ENCODE data around the gene HES2.
"Not testable (repeated sequence)": the region's sequence is repeated elsewhere in the genome, so short reads cannot be mapped to it uniquely, and the experiment has no call there.

The HES2 gene

DNA sequence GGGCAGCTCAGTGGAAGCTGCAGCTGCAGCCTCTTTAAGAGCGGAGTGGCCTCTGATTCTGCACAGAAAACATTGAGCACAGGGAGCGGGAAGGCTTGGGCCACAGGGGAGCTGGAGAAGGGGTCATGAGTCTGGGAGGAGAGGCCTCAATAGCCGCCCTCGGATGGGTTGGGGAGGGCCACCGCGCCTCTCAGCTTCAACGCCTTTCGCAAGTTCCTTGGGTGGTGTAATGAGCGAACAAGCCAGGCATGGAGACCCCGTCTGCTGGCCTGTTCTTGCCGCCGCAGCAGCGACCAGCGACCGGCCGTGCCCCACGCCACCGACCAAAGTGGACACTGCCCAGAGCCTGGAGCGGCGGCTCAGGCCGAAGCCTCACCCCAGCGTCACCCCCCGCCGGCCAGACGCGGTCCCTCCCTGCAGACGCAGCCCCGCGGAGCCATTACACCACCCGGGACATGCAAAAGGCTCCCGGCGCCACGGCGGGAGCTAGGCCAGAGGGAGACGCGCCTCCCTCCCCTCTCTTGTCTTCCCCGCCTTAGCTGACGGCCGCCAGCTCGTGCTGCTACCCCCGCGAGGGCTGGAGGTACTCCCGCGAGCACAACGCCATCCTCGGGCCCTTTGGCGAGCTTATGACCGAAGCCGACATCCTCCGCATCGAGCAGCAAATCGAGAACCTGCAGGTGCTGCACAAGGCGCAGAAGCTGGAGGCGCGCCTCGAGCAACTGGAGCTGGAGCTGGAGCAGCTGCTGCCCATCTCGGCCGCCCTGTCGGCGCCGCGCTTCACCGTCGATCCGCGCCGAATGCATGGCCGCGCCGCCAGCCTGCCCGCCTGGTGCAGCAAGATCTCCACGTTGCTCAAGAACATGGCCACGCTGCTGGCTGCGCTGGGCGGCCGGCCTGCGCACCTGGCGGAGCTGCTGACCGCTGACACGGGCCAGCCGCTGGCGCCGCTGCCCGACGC, 34.5 kb upstream of the HES2 start:
- not testable (repeated sequence) for DNase-seq

DNA sequence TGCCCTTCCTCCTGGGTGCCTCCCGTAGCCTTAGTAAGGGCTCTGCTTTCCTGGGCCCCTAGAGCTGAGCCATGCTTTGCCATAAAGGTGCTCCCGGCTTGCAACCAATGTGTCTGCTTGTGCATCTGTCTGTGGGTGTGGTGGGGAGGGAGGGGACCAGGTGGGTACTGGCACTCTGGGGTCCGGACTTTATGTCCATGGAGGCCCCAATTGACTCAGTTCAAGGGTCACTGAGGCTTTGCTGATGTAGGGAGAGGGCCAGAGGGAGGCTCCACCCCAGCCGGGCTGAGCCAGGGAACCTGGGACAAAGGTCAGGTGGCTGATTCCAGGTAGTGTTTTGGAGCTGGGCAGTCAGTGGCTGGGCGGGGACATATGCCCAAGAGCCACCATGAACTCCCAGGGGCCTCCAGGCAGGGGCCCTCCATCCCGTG, 31.2 kb upstream of the HES2 start:
- DNase-seq, result no peak

DNA sequence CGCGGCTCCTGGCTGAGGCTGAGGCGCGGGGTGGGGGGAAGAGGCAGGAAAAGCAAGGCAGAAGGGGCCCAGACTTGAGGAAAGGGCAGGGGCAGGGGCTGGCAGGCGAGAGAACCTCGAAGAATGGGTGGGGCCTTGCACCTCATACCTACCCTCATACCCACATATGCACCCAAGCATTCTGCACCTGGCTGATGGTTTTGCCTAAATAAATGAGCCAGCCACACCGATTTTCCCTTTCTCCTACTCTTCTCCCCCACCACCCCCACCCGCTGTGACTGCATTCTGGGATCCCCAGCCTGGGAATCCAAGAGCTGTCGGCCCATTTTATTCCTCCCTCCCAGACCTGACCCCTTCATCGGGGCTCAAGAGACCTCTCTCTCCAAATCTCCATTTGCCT, 30.8 kb upstream of the HES2 start:
- not testable (repeated sequence) for DNase-seq

DNA sequence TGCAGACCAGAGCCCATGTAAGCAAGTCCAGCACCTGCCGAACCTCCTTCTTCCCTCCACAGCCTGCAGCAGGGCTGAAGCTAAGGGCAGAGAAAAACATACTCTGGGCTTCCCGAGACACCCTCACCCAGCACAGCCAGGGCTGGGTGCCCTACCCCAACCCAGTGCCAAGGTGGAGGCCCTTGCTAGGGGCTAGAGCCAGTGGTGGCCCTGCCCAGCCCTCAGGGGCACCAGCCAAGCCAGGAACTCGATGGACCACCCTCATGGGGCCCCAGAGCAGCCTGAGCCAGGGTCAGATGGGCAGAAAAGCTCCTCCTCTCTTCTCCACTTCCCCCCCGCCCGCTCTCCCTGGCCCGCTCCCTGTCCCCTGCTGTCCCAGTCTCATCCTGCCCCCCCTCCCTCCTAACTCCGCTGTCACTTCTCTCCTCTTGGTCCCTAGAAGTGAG, 30.3 kb upstream of the HES2 start:
- DNase-seq, result no peak

DNA sequence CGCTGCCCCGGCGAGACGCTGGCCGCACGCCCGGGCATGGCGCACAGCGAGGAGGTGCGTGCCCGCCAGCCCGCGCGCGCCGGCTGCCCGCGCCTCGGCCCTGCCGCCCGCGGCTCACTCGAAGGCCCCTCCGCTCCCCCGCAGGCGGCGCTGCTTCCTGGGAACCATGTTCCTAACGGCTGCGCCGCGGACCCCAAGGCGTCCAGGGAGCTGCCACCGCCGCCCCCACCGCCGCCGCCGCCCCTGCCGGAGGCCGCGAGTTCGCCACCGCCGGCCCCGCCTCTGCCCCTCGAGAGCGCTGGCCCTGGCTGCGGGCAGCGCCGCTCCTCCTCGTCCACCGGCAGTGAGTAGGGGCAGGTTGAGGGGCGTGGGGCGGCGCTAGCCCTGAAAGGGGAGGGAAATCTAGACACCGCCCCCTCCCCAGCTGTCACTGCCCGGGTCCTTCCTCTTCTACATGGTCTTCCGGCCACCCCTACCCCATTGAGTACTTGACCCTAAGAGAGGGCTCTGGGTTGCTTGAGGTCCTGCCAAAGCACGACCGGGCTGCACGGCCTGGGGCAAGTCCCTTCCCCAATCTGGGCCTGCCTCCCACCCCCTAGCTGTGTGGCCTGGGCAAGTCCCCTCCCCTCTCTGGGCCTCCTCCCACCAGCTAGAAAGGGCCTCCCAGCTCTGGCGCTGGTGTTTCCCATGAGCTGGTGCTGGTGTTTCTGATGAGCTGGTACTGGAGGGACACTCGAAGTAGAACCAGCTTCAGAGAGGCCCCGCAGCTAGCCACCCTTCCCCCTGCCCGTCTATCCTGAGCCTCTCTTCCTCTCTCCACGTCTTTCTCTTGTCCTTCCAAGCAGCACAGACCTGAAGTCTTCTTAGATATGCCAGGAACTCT, 29.3 kb upstream of the HES2 start:
- no peak for DNase-seq

DNA sequence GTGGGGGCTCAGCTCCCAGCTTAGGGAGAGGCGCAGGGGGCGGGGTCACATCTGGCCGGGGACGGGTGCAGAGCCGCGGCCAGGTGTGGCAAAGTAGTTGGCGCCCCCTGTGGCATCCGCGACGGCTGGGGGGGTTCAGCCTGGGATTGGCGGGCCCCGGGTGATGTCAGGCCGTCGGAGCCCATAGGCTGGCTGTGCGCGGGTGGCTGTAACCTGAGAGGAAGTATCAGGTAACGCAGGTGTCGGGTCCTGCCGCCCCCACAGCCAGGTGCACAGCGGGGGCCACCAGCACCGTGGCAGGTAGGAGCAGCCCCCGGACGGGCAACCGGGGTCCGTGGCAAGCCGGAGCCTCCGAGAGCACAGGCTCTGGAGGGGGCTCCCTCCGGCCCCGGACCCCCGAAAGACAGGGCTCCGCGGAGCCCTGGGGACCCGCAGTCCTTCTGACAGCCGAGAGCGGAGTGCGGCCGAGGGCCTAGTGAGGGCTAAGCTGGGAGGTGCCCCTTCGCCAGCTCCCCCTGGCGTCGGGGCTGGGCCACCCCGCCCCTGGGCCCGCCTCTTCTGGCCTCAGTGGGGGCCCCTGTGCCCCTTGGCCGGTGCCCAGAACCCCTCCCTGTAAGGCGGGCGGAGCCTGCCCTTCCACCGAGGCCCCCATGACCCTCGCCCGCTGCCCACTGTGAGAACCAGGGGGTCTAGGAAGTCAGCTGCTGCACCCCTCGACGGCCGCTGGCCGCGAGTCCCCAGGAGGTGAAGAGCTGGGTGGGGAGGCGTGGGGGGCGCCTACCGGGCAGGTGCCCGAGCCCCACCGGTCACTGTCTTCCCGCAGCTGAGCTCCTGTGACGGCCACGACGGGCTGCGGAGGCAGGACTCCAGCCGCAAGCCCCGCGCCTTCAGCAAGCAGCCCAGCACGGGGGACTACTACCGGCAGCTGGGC, 28.4 kb upstream of the HES2 start:
- no peak for DNase-seq

DNA sequence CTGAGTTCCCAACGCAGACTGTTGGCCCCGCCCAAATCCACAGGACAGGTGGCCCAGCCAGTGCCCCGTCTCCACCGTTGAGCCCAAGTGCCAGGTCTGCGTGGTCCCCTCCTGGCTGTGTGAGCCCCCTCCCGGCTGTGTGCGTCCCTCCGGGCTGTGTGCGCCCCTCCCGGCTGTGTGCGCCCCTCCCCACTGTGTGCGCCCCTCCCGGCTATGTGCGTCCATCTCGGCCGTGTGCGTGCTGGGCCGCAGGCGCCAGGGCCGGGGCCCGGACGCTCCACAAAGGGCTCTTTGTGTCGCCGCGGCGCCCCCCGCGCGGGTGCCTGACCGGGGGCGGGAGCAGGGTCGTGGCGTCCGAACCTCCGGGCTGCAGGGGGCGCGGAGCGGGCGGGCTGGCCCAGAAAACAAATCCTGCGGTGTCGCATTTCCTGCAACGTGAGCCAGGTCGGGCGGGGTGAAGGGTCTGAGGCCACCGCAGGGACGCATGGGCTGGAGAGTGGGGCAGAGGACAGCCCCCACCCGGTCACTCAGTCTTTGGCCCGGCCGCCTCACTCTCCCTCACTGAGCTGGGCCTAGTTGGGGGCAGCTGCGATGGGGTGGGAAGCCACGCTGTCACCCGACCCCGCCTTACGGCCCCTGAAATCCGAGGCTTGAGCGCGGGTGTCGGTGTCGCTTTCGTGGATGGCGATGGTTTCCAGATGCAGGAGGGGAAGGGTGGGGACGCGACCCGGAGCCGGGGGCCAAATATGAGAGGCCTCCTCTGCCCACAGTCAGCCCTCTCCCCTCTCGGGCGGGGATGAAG, 27.5 kb upstream of the HES2 start:
- DNase-seq, result no peak

DNA sequence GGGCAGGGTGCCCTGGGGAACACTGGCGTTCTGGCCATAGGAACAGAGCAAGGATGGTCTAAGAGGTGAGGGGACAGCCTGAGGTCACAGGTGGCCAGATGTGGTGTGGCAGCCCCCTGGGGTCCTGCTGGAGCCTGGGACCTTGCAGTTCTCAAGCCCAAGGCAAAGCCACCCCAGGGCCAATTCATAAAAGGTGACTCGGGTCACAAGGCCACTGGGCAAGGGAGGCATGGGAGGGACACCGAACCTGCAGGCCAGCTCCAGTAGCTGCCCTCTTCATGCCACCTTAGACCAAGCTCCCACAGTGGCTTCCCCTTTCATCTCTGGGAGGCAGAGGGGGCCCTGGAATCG, 26.9 kb upstream of the HES2 start:
- no peak for DNase-seq

DNA sequence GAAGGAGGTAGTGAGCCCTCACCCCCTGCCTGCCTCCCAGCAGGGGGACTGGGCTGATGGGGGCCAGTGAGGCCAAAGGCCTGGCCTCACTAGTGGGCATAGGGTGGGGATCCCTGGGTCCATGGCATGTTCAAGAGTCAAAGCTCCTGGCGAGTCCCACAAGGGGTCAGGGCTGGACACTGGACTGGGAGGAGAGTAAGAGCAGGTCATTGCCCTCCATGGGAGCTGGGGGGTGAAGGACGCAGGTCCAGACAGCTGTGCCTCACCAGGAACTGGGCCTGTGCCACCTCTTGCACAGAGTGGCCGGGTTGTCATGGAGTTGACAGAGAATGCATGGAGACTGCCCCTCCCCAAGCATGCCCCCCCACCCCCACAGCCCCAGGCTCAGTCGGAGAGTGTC, 26.2 kb upstream of the HES2 start:
- not testable (repeated sequence) for DNase-seq

DNA sequence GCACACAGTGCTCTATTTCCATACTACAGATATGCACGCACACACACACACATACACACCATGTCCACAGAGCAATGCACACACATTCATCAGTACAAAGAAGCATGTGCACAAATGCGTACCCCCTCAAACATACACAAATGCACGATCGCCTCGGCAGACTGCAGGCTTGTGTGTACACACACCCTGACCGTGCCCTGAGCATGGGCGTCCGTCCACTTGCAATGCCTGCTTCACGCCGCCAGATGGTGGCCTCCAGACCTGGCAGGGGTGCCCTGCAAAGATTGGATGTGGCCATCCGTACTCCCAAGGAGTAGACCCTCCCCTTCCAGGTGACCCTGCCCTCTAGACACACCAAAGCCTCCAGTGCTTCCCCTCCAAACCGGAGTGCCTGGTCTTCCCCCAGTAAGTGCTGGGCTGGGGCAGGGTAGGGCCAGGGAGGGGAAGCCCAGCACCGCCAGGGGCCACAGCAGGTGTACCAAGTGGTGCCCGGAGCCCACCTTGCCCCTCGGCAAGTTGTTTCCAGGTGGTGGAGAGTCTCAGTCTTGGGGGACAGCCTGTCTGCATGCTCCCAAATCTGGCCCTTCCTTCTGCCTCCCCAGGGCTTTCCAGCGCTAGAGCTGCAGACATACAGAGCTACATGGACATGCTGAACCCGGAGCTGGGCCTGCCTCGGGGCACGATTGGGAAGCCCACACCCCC, 25.5 kb upstream of the HES2 start:
- no peak for DNase-seq

DNA sequence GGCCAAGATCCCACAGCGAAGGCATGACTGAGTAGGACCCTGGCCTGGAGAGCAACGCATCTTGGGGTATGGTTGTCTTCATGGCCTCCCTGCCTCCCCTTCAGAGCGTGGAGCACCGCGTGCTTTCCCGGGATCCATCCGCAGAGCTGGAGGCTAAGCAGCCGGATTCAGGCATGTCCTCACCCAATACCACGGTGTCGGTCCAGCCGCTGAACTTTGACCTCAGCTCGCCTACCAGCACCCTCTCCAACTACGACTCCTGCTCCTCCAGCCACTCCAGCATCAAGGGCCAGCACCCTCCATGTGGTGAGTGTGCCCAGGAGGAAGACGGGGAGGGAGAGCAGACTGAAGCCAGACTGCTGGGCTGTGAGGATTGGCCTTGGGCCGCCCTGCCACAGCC, 24.7 kb upstream of the HES2 start:
- no peak for DNase-seq

DNA sequence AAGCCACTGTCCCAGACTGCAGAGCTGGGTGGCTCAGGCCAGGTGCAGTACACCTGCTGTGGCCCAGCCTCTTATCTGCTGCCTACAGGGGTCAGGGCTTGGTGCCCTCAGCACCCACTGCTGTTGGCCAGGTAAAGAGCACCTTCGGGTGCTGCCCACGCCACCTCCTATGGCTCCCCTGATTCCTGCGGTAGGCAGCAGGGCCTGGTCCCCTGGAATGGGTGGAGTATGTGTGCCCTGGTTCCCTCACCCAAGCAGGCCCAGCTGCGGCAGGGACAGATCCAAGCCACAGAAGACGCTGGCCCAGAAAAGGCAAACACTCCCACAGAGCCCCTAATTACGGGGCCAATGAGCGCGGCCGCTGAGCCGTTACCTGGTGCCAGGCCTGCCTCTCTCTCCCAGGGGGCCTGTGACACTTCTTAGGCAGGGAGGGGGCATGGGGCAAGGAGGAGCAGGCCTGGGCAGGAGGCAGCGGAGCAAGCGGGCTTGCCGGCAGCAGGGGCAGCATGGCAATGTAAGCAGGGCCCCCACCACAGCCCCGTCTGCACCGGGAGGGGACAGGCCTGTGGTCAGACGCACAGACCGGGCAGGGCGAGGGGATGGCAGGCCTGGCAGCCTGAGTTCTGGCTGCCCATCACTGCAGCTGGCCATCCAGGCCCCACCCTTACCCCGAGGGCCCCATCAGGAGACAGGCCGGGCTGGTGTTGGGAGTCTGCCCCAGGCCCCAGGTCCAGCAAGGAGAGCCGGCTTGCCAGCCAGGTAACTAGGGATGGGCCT, 23.8 kb upstream of the HES2 start:
- DNase-seq, result no peak

DNA sequence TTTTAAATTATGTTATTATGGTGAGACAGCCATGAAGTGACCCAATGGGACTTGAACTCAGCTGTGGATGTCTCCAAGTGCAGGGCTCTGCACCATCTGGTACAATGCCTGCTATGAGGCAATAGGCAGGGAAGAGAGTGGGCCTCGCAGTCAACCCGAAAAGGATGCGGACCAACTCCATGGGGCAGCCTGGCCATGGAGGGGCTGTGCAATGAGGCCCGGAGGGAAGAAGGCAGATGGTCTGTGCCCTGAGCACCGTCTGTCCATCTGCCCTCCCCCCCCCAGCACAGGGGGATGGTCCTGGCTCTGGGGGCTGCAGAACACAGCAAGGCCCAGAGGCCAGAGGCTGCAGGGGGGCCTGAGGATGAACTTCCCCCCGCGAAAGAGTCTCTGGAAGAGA, 21.9 kb upstream of the HES2 start:
- DNase-seq, result no peak

DNA sequence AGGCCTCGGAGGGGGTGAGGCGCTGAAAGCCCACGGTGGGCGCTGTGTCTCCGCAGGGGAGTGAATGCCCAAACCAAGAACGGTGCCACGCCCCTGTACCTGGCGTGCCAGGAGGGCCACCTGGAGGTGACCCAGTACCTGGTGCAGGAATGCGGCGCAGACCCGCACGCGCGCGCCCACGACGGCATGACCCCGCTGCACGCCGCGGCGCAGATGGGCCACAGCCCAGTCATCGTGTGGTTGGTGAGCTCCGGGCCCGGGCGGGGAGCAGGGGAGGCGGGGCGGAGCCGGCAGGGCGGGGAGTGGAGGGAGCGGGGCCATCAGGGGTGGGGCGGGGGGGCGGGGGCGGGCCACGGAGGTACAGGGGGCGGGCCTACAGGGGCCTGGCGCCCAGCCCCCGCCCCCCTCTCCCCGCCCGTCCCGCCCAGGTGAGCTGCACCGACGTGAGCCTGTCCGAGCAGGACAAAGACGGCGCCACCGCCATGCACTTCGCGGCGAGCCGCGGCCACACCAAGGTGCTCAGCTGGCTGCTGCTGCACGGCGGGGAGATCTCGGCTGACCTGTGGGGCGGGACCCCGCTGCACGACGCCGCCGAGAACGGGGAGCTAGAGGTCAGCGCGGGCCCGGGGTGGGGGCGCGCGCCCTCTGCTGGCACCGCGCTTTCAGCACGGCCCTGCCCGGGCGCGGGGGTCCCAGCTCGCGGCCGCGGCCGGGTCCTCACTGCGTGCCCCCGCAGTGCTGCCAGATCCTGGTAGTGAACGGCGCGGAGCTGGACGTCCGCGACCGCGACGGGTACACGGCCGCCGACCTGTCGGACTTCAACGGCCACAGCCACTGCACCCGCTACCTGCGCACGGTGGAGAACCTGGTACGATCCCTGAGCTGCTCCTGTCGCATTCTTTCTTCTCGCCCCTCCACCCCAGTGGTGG, 20.7 kb upstream of the HES2 start:
- DNase-seq, result no peak

DNA sequence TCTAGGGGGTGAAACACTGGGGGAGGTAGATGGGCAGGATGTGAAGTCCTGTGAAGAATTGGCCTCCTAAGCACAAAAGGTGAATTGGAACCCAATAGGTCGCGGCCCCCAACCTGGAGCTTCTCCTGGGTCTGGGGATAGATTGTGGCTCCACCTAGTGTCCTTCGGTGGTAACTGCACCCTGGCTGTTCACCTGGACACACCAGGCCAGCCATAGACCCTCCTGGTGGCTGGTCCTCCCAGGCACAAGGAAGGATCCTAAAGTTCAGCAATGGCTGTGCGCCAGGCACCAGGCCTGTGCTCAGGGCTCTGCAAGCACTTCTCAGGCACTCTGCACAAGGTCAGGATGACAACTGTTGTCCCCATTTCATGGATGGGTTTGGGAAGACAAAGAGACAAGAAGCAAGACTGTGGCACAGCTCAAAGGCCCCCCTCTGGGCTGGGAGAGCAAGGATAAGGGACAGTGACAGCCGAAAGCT, 18.4 kb upstream of the HES2 start:
- DNase-seq, result peak in 1 of 2 donors; percentile 8

DNA sequence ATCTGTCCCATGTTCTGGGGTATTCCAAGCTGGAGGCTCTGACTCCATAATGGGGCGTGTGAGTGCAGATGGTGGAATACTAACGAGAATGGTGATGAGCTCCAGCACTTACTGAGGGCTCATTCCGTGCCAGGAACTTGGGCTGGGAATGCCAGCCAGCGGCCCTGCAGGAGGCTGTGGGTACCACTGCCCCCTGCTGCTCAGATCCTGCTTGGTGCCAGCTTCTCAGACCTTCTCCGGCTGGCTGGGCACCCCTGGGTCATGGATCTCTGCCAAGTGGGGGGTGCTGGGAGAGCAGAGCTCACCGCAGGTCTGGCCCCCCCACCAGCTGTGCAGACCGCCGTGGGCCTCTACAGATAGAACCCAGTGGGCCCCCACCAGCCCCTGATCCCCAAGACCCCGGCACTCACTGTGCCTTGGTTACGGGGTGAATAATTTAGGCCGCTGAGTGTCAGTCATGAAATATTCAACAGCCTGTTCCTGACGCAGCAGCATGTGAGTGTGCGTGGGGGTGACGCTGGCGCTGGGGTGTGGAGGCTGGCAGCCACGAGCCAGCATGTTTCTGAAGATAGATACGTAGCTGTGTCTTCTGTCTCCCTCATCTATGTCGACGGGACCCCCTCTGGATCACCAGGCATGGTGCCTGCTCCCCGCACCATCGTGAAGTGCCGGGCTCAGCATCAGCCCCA, 17.4 kb upstream of the HES2 start:
- peak; percentile 5 to 42 for DNase-seq

DNA sequence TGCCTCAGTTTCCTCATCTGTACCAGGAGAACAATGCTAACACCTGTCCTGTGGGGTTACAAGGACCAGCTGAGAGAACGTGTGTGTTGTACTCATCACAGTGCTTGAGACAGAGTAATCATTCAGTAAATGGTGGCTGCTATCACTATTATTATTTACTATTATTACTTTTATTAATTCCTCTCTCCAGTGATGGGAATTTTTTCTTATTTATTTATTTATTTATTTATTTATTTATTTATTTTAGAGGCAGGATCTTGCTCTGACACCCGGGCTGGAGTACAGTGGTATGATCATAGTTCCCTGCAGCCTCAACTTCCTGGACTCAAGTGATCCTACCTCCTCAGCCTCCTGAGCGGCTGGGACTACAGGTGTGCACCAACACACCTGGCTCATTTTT, 16.6 kb upstream of the HES2 start:
- not testable (repeated sequence) for DNase-seq

DNA sequence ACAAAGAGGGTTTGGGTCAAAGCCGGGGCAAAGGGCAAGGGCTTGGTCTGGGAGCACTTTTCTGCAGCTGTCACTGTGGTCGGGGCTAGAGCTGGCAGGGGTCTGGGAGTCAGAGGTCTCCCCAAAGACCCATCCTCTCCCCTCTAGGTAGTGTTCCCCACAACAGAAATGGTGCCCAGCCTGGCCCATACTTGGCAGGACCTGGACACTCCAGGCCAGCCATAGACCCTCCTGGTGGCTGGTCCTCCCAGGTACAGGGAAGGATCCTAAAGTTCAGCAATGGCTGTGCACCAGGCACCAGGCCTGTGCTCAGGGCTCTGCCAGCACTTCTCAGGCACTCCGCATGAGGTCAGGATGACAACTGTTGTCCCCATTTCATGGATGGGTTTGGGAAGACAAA, 15.8 kb upstream of the HES2 start:
- no peak for DNase-seq
